ENCODE data around the gene CEP55.

CEP55 gene

DNA sequence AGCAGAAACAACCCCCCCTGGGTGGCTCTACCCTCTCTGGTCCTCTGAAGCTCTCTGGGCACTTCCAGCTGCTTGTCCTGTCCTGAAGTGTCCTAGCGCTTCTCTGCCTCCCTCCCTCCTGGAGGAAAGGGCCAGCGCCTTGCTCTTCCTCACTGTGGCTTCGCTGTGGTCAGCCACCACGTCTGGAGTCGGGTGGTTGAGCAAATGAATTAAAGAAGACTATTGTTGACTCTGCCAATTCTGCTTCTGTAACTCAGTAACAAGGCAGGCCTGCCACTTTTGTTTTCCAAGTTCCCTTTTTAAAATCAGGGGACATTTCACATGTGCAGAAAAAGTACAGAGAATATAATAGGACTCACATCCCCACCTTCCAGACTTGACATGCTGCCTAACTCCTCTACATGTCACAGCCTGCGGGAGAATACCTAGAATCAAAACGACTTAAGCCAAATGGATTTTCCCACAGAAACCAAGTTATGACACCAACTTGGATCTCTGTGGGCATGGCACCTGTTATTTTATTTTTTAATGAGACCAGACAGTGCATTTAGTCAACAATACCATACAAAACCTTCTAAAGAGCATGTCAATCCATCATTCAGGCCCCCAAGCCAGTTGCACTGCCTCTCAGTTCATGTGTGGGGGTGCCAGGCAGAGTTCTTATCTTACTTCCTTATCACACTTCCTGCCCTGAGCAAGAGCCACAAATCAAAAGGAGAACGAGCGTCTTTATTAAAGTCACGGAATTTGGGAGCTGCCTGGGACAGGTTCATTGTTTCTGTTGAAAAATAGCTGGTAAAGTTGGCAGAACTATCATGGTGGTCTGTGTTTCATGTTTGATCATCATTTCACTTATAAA, 76.9 kb downstream of the CEP55 start:
- Histone ChIP-seq H3K4me3 (ENCODE audit: low read depth in 1 of 5, low read length in 5 of 5) (no peak overlapping the region), H3K9me3 (ENCODE audit: control insufficient read depth in 5 of 5, low read length in 5 of 5) (no peaks in the 10 kb centered on the region), H3K36me3 (ENCODE audit: control insufficient read depth in 5 of 5, insufficient read depth in 5 of 5, low read length in 5 of 5) (no peaks in the 10 kb centered on the region), H3K27ac (ENCODE audit: low read depth, low read length) (no peak overlapping the region), H3K4me1 (ENCODE audit: control insufficient read depth in 5 of 5, insufficient read depth in 5 of 5, low read length in 5 of 5) (peaks cover 3 to 41% (median 17%) of the 10 kb centered on the region in 5 donors), H3K9ac (ENCODE audit: low read length in 5 of 5) (no peak overlapping the region), H3K27me3 (ENCODE audit: control insufficient read depth in 5 of 5, insufficient read depth in 4 of 5, low read length in 5 of 5) (peaks cover 0 to 4% (median 0%) of the 10 kb centered on the region in 5 donors)

DNA sequence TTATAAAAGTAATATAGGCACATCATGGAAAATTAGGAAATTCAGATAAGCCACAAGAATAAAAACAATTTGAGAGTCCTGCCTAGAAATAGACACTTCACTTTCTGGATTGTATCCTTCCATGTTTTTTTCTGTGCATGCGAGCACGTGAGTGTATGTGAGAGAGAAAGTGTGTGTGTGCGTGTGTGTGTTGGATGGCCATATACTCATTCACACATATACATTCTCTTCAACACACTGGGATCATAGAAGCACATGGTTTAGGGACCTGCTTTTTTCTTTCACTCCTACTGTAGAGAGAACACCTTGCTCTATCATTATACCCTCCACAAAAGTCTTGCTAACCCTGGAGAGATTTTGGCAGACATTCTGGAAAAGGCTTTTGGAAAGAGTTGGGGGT, 77.5 kb downstream of the CEP55 start:
- Histone ChIP-seq H3K9ac (ENCODE audit: low read length in 5 of 5) (no peak overlapping the region), H3K9me3 (ENCODE audit: control insufficient read depth in 5 of 5, low read length in 5 of 5) (no peaks in the 10 kb centered on the region), H3K4me1 (ENCODE audit: control insufficient read depth in 5 of 5, insufficient read depth in 5 of 5, low read length in 5 of 5) (peaks cover 0 to 35% (median 12%) of the 10 kb centered on the region in 5 donors), H3K27me3 (ENCODE audit: control insufficient read depth in 5 of 5, insufficient read depth in 4 of 5, low read length in 5 of 5) (no peaks in the 10 kb centered on the region), H3K36me3 (ENCODE audit: control insufficient read depth in 5 of 5, insufficient read depth in 5 of 5, low read length in 5 of 5) (peaks cover 0 to 1% (median 0%) of the 10 kb centered on the region in 5 donors), H3K27ac (ENCODE audit: low read depth, low read length) (no peak overlapping the region), H3K4me3 (ENCODE audit: low read depth in 1 of 5, low read length in 5 of 5) (no peak overlapping the region)

DNA sequence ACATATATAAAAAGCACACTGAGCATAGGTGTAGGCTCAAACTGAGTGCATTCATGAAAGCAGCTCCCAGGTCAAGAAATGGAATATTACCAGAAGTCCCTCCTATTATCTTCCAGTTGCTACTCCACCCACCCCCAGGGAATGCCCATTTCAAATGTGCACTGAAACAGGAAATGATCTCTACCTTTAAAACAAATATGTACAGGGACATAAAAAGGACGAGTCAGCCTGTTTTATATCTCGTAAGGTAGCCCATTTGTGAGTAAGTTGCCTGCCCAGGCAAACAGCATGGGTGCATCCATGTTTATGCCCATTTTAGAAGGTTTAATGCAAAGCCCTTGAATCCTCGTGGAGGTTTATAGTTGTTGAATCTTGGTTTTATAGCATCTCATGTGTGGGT, 80.5 kb downstream of the CEP55 start:
- peaks cover 0 to 19% (median 12%) of the 10 kb centered on the region in 5 donors for H3K4me1 ChIP-seq (ENCODE audit: control insufficient read depth in 5 of 5, insufficient read depth in 5 of 5, low read length in 5 of 5)
- H3K27me3 ChIP-seq (ENCODE audit: control insufficient read depth in 5 of 5, insufficient read depth in 4 of 5, low read length in 5 of 5), result no peaks in the 10 kb centered on the region
- H3K4me3 ChIP-seq (ENCODE audit: low read depth in 1 of 5, low read length in 5 of 5), result no peak overlapping the region
- no peak overlapping the region for H3K9ac ChIP-seq (ENCODE audit: low read length in 5 of 5)
- H3K27ac ChIP-seq (ENCODE audit: low read depth, low read length), result no peak overlapping the region
- peaks cover 0 to 7% (median 6%) of the 10 kb centered on the region in 5 donors for H3K36me3 ChIP-seq (ENCODE audit: control insufficient read depth in 5 of 5, insufficient read depth in 5 of 5, low read length in 5 of 5)
- H3K9me3 ChIP-seq (ENCODE audit: control insufficient read depth in 5 of 5, low read length in 5 of 5), result peaks cover 0 to 7% (median 0%) of the 10 kb centered on the region in 5 donors

DNA sequence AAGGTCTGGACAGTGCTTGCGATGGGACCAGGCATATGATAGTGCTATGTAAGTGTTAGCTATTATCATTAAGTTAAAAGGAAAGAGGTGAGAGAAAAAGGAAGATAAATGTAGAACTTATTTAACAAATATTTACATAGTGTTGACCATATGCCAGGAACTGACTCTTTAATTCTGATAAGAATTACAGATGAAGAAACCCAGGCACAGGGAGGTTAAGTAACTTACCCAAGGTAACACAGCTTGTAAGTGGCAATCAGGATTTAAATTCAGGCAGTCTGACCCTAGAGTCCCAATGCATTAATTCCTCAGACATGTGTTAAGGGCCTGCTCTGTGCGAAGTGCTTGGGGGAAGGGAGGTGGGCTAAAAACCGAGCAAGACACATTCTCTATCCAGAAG, 81.2 kb downstream of the CEP55 start:
- peaks cover 0 to 7% (median 6%) of the 10 kb centered on the region in 5 donors for H3K36me3 ChIP-seq (ENCODE audit: control insufficient read depth in 5 of 5, insufficient read depth in 5 of 5, low read length in 5 of 5)
- peaks cover 0 to 7% (median 0%) of the 10 kb centered on the region in 5 donors for H3K9me3 ChIP-seq (ENCODE audit: control insufficient read depth in 5 of 5, low read length in 5 of 5)
- H3K27ac ChIP-seq (ENCODE audit: low read depth, low read length), result no peak overlapping the region

More for the DNA sequence above, 81.2 kb downstream of the CEP55 start:
- H3K27me3 ChIP-seq (ENCODE audit: control insufficient read depth in 5 of 5, insufficient read depth in 4 of 5, low read length in 5 of 5), result no peaks in the 10 kb centered on the region
- peaks cover 0 to 12% (median 7%) of the 10 kb centered on the region in 5 donors for H3K4me1 ChIP-seq (ENCODE audit: control insufficient read depth in 5 of 5, insufficient read depth in 5 of 5, low read length in 5 of 5)
- H3K9ac ChIP-seq (ENCODE audit: low read length in 5 of 5), result no peak overlapping the region
- H3K4me3 ChIP-seq (ENCODE audit: low read depth in 1 of 5, low read length in 5 of 5), result no peak overlapping the region

All from subcutaneous abdominal adipose tissue (tissue), 5 donors.